Mesothelial cell of epicardium (in vitro differentiated cells): Measurements from ENCODE around the gene MUC20. TPM values are rescaled to one million over a fixed set of nuclear protein-coding genes. Genes with fewer than 3 reads are reported as not detected.
"Not testable (repeated sequence)": the region's sequence is repeated elsewhere in the genome, so short reads cannot be mapped to it uniquely, and the experiment has no call there.

ENCODE experiments used
- DNase-seq, 2 experiments: peaks; one replicate each; pipeline ENCODE4 v3.0.0; 2021; ENCODE audit warnings: low spot score in 2 of 2; ENCODE audit not compliant: unreplicated experiment in 2 of 2
- H3K27ac Mint-ChIP-seq: 2 replicates; pipeline ENCODE4 v1.8.0; 2021; ENCODE audit warnings: mixed read lengths
- H3K27me3 Mint-ChIP-seq: 2 replicates; pipeline ENCODE4 v1.8.0; 2021; ENCODE audit warnings: low read depth, mixed read lengths
- H3K36me3 Mint-ChIP-seq: 2 replicates; pipeline ENCODE4 v1.8.0; 2021; ENCODE audit warnings: mixed read lengths
- H3K4me1 Mint-ChIP-seq: 2 replicates; pipeline ENCODE4 v1.8.0; 2021; ENCODE audit warnings: mixed read lengths
- H3K4me3 Mint-ChIP-seq: 2 replicates; pipeline ENCODE4 v1.8.0; 2021; ENCODE audit warnings: mild to moderate bottlenecking, moderate library complexity, mixed read lengths
- H3K9me3 Mint-ChIP-seq: 2 replicates; pipeline ENCODE4 v1.8.0; 2021; ENCODE audit warnings: mixed read lengths
- CTCF ChIP-seq: fragments of 200-600 bp; sonication (generic); IDR thresholded peaks from one replicate; pipeline ENCODE4 v1.5.0; 2021; ENCODE audit warnings: antibody characterized with exemption; ENCODE audit not compliant: unreplicated experiment
- total RNA-seq: library from RNA; stranded (reverse); gene quantifications from 3 replicates; pipeline ENCODE4 v1.2.1, GENCODE V29; 2021

Gene MUC20
- total RNA-seq, 1 donor from 2014 or later, result 11.7 TPM

GRCh38 chr3:195709676-195710085 is 11.1 kb upstream of the MUC20 start:
- Mint-ChIP-seq H3K4me1 (no peaks in the 10 kb centered on the region), H3K9me3 (peaks cover 5% of the 10 kb centered on the region), H3K27ac (no peak overlapping the region), H3K36me3 (peaks cover 16% of the 10 kb centered on the region), H3K4me3 (no peak overlapping the region), H3K27me3 (peaks cover 4% of the 10 kb centered on the region)
- TF ChIP-seq CTCF, result no peak
- no peak for DNase-seq

GRCh38 chr3:195710126-195710905 is 10.5 kb upstream of the MUC20 start:
- Mint-ChIP-seq H3K36me3 (peaks cover 23% of the 10 kb centered on the region), H3K9me3 (peaks cover 11% of the 10 kb centered on the region)
- not testable (repeated sequence) for H3K27ac Mint-ChIP-seq, H3K4me1 Mint-ChIP-seq, H3K4me3 Mint-ChIP-seq, DNase-seq, H3K27me3 Mint-ChIP-seq

GRCh38 chr3:195711091-195711812 is 9.5 kb upstream of the MUC20 start:
- H3K36me3 Mint-ChIP-seq, result peaks cover 27% of the 10 kb centered on the region
- not testable (repeated sequence) for H3K4me1 Mint-ChIP-seq, H3K4me3 Mint-ChIP-seq, H3K27ac Mint-ChIP-seq, H3K27me3 Mint-ChIP-seq, DNase-seq
- peaks cover 10% of the 10 kb centered on the region for H3K9me3 Mint-ChIP-seq

DNA sequence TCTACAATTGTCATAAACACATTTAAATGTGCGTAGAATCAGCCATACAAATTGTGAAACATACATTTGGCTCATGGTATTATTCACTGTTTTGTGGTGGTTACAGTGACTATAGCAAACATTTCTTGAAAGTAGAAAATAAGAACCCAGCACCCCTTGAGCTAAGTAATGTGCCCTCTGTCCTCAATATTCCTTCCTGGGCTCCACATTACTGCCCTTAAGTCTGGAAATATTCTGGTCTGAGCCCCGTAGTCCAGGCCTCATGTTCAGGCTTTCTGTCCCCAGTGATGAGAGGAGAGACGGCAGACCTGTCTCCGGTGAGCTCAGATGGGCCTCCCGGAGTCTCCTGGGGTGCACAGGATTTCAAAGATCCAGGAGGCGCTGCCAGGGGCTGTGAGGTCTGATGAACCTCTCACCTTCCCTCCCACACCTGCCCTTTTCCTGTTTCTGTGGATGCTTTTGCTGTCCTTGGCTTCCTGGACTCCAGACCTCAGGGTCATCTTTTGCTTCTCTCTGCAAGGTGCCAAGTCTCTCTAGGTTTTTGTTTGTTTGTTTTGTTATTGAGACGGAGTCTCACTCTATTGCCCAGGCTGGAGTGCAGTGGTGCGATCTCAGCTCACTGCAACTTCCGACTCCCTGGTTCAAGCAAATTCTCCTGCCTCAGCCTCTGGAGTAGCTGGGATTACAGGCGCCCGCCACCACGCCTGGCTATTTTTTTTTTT is 8.8 kb upstream of the MUC20 start:
- Mint-ChIP-seq H3K27me3 (no peaks in the 10 kb centered on the region), H3K27ac (no peak overlapping the region), H3K4me3 (no peak overlapping the region), H3K36me3 (peaks cover 27% of the 10 kb centered on the region), H3K9me3 (peaks cover 7% of the 10 kb centered on the region), H3K4me1 (no peaks in the 10 kb centered on the region)
- no peak for TF ChIP-seq CTCF
- DNase-seq, result no peak

DNA sequence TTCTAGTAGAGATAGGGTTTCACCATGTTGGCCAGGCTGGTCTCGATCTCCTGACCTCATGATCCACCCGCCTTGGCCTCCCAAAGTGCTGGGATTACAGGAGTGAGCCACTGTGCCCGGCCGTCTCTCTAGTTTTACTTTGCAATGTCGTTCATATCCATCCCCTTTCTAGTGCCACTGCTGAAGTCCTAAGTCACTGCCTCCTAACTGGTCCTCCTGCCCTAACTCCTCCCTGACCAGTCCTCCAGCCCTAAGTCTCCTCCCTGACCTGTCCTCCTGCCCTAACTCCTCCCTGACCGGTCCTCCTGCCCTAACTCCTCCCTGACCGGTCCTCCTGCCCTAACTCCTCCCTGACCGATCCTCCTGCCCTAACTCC is 8.3 kb upstream of the MUC20 start:
- H3K4me1 Mint-ChIP-seq, H3K27ac Mint-ChIP-seq, H3K4me3 Mint-ChIP-seq, DNase-seq, H3K27me3 Mint-ChIP-seq, H3K9me3 Mint-ChIP-seq: not testable (repeated sequence)
- peaks cover 27% of the 10 kb centered on the region for H3K36me3 Mint-ChIP-seq

DNA sequence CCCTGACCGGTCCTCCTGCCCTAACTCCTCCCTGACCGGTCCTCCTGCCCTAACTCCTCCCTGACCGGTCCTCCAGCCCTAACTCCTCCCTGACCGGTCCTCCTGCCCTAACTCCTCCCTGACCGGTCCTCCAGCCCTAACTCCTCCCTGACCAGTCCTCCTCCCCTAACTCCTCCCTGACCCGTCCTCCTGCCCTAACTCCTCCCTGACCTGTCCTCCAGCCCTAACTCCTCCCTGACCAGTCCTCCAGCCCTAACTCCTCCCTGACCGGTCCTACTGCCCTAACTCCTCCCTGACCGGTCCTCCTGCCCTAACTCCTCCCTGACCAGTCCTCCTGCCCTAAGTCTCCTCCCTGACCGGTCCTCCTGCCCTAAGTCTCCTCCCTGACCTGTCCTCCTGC is 7.6 kb upstream of the MUC20 start:
- not testable (repeated sequence) for H3K4me1 Mint-ChIP-seq, H3K4me3 Mint-ChIP-seq, H3K9me3 Mint-ChIP-seq, H3K27ac Mint-ChIP-seq, H3K27me3 Mint-ChIP-seq, DNase-seq
- peaks cover 27% of the 10 kb centered on the region for H3K36me3 Mint-ChIP-seq

- Mint-ChIP-seq H3K4me3 (no peak overlapping the region), H3K36me3 (peaks cover 23% of the 10 kb centered on the region), H3K4me1 (peaks cover 2% of the 10 kb centered on the region), H3K27ac (no peak overlapping the region), H3K27me3 (no peaks in the 10 kb centered on the region), H3K9me3 (peaks cover 7% of the 10 kb centered on the region)
- no peak for TF ChIP-seq CTCF
- DNase-seq, result no peak
Observed at GRCh38 chr3:195714380-195715011, 6.3 kb upstream of the MUC20 start.
